ENCODE data around the gene SAT1. TPM values are rescaled to one million over a fixed set of nuclear protein-coding genes. Genes with fewer than 3 reads are reported as not detected.

SAT1 gene
- polyA plus RNA-seq, 1 experiment, result 46.1 TPM

DNA sequence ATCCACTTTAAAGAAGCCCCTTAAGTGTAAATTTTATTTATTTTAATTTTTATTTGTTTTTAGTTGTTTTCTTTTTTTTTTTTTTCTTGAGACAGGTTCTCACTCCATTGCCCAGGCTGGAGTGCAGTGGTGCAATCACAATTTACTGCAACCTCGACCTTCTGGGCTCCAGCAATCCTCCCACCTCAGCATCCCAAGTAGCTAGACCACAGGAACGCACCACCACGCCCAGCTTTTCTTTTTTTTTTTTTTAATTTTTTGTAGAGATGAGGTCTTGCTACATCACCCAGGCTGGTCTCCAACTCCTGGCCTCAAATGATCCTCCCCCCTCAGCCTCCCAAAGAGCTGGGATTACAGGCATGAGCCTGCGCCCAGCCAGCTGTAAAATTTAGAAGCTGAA lies 6.0 kb downstream of the SAT1 start:
- Histone ChIP-seq H3K36me3 (ENCODE audit: control insufficient read depth, insufficient read depth, low read length) (no peaks in the 10 kb centered on the region), H3K4me3 (ENCODE audit: low read depth, low read length) (no peak overlapping the region), H3K27me3 (ENCODE audit: control insufficient read depth, insufficient read depth, low read length) (no peaks in the 10 kb centered on the region)
- no peak for DNase-seq (ENCODE audit: low read depth)
- ChIA-PET CTCF (interaction anchor here (0.5 kb wide), 1 partner anchor 15 kb away, joined by 3 read pairs; no protein-coding TSS in a partner anchor), POLR2A (no interaction called here)
- no peak for TF ChIP-seq CTCF (IDR thresholded peaks at IDR 0.05; ENCODE audit: insufficient read depth, low read depth, low read length)

DNA sequence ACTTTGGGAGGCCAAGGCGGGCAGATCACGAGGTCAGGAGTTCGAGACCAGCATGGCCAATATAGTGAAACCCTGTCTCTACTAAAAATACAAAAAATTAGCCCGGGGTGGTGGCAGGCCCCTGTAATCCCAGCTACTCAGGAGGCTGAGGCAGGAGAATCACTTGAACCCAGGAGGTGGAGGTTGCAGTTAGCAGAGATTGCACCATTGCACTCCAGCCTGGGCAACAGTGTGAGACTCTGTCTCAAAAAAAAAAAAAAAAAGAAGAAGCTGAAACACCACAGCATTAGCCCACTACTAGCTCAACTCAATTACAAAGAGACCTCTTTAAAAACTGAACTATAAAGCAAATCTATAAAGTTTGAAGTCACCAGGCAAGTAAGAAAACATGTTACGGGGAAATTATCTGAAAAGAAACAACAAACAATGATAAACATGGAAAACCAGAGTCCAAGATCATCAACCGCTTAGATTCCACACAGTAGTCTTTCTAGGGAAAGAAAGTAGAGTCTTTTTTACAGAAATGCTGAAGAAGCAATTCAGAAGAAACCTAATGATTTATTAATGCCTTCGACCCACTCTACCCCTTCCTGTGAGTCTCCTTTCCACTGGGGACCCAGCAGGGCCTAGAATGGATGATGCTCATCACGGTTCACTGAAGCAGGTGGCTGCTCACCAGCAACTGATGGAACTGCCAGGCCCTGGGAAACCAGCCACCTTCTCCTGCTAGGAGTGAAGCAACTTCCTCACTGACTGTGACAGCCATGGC lies 6.6 kb downstream of the SAT1 start:
- no peaks in the 10 kb centered on the region for H3K27me3 ChIP-seq (ENCODE audit: control insufficient read depth, insufficient read depth, low read length)
- ChIA-PET CTCF (no interaction called here), POLR2A (no interaction called here)
- no peak for TF ChIP-seq CTCF (IDR thresholded peaks at IDR 0.05; ENCODE audit: insufficient read depth, low read depth, low read length)
- DNase-seq (ENCODE audit: low read depth), result no peak
- no peaks in the 10 kb centered on the region for H3K36me3 ChIP-seq (ENCODE audit: control insufficient read depth, insufficient read depth, low read length)
- H3K4me3 ChIP-seq (ENCODE audit: low read depth, low read length), result no peak overlapping the region

DNA sequence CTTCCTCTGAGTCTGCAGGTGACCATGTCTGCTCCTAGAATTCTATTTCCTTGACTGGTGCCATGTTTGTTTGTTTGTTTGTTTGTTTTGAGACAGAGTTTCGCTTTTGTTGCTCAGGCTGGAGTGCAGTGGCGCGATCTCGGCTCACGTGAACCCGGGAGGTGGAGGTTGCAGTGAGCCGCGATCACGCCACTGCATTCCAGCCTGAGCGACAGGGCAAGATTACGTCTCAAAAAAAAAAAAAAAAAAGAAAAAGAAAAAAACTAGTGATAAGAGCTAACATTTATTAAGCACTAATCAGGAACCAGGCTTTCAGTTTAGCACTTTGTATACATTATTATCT lies 7.2 kb downstream of the SAT1 start:
- H3K4me3 ChIP-seq (ENCODE audit: low read depth, low read length), result no peak overlapping the region
- no peak for DNase-seq (ENCODE audit: low read depth)
- H3K36me3 ChIP-seq (ENCODE audit: control insufficient read depth, insufficient read depth, low read length), result no peaks in the 10 kb centered on the region
- POLR2A ChIA-PET, result no interaction called here
- no peaks in the 10 kb centered on the region for H3K27me3 ChIP-seq (ENCODE audit: control insufficient read depth, insufficient read depth, low read length)
- CTCF ChIA-PET, result no interaction called here
- TF ChIP-seq CTCF (IDR thresholded peaks at IDR 0.05; ENCODE audit: insufficient read depth, low read depth, low read length), result no peak

DNA sequence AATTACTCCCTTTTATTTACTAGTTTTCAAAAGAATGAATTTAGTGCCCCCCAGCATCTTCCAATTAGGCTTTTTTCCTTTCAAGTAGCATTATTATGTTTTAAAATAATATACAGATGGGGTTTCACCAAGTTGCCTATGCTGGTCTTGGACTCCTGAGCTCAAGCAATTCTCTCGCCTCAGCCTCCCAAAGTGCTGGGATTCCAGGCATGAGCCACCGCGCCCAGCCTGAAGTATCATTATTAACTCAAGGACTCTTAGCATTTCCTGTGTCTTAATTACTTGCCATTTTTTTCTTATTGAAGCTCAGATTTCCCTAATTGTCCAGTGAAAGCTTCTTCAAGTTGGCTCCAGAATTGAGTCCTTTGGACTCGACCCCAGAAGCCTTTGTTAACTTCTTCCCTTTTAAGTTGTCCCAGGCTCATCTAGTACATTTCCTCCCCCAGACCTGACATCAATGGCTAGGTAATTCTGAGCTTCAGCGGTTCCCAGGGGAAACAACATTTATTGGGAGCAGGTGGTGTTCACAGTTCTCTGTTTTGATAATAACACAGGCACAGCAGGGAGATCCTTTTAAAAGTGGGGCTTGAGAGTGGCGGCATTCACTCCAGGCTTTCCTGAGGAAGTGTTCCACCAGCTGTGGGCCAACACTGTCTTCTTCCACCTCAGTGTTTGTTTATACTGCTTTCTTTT lies 10.0 kb downstream of the SAT1 start:
- ChIA-PET POLR2A (no interaction called here), CTCF (interaction anchor here (1.4 kb wide), 1 partner anchor 10 kb away, joined by 4 read pairs; the partner anchor contains the start of gene SAT1)
- DNase-seq (ENCODE audit: low read depth), result no peak
- Histone ChIP-seq H3K4me3 (ENCODE audit: low read depth, low read length) (no peak overlapping the region), H3K27me3 (ENCODE audit: control insufficient read depth, insufficient read depth, low read length) (no peaks in the 10 kb centered on the region), H3K36me3 (ENCODE audit: control insufficient read depth, insufficient read depth, low read length) (no peaks in the 10 kb centered on the region)
- TF ChIP-seq CTCF (IDR thresholded peaks at IDR 0.05; ENCODE audit: insufficient read depth, low read depth, low read length), result no peak

- TF ChIP-seq CTCF (IDR thresholded peaks at IDR 0.05; ENCODE audit: insufficient read depth, low read depth, low read length), result no peak
- no peaks in the 10 kb centered on the region for H3K27me3 ChIP-seq (ENCODE audit: control insufficient read depth, insufficient read depth, low read length)
- CTCF ChIA-PET, result no interaction called here
- POLR2A ChIA-PET, result no interaction called here
- H3K4me3 ChIP-seq (ENCODE audit: low read depth, low read length), result no peak overlapping the region
- no peak for DNase-seq (ENCODE audit: low read depth)
- no peaks in the 10 kb centered on the region for H3K36me3 ChIP-seq (ENCODE audit: control insufficient read depth, insufficient read depth, low read length)
Measured at GRCh38 chrX:23795221-23795620, 12.2 kb downstream of the SAT1 start.
